GM12878 (cell line): ENCODE measurements around the gene SMTNL2. TPM values are rescaled to one million over a fixed set of nuclear protein-coding genes. Genes with fewer than 3 reads are reported as not detected.

Experiments
- ATAC-seq: fragments of 200-7000 bp; cut with Tn5 transposase; 3 replicates; pipeline ENCODE4 v1.9.1; 2020; ENCODE audit warnings: mild to moderate bottlenecking, moderate library complexity
- BruUV-seq: library from RNA; stranded (reverse); fragments of 400-500 nt; replicated peaks from 2 replicates; lab custom pipeline; 2021; lab: Mats Ljungman, UMichigan
- CTCF ChIA-PET: fragments of 300-600 bp; sonication (Branson Sonifier 250); formaldehyde crosslinking; extraction: SDS; loops from one replicate; lab custom pipeline; 2021; ENCODE audit warnings: inconsistent platforms; lab: Yijun Ruan, JAX
- POLR2A ChIA-PET: fragments of 350-600 bp; formaldehyde crosslinking; extraction: SDS; loops from one replicate; lab custom pipeline; 2021; ENCODE audit warnings: inconsistent platforms; lab: Charles Lee
- RAD21 ChIA-PET: fragments of 300-600 bp; sonication (Branson Sonifier 250); formaldehyde crosslinking; loops from one replicate; lab custom pipeline; 2023; ENCODE audit warnings: antibody characterized with exemption; ENCODE audit not compliant: unreplicated experiment; lab: Charles Lee
- SMC1A ChIA-PET: fragments of 300-600 bp; sonication (Branson Sonifier 250); formaldehyde crosslinking; loops from one replicate; lab custom pipeline; 2023; ENCODE audit not compliant: unreplicated experiment, uncharacterized antibody; lab: Charles Lee
- DNase-seq: peaks from one replicate; pipeline ENCODE4 v3.0.0-alpha.2; 2011; ENCODE audit warnings: low read depth, low spot score
- FAIRE-seq: peaks from 3 replicates; lab custom pipeline; 2011; peaks lifted over from hg19 to GRCh38; lab: Jason Lieb, UNC
- H2AFZ ChIP-seq: 2 replicates; pipeline ENCODE4 v1.6.0; 2011; ENCODE audit warnings: low read depth, low read length, control low read depth; ENCODE audit not compliant: control insufficient read depth
- H3K27ac ChIP-seq: 2 replicates; pipeline ENCODE4 v1.5.1; 2011; ENCODE audit warnings: control low read depth; ENCODE audit not compliant: control insufficient read depth, insufficient read depth
- H3K27me3 ChIP-seq, 2 experiments: replicated peaks in 1 of 2; 2 replicates each; pipeline versions ENCODE4 v1.6.0 to v1.6.1; 2011; ENCODE audit warnings: low read length in 1 of 2; ENCODE audit not compliant: control insufficient read depth in 2 of 2, insufficient read depth in 2 of 2
- H3K36me3 ChIP-seq, 2 experiments: 2 replicates each; pipeline ENCODE4 v1.5.1; 2011; ENCODE audit warnings: low read length in 1 of 2; ENCODE audit not compliant: control insufficient read depth in 2 of 2, insufficient read depth in 2 of 2
- H3K4me1 ChIP-seq: 2 replicates; pipeline ENCODE4 v1.6.1; 2011; ENCODE audit warnings: mild to moderate bottlenecking, low read length, moderate library complexity, mixed read lengths; ENCODE audit not compliant: control insufficient read depth, insufficient read depth
- H3K4me2 ChIP-seq: 2 replicates; pipeline ENCODE4 v1.6.0; 2011; ENCODE audit warnings: control low read depth; ENCODE audit not compliant: control insufficient read depth, insufficient read depth
- H3K4me3 ChIP-seq: fragments of 200-600 bp; sonication (generic); 2 replicates; pipeline ENCODE4 v1.5.1; 2016
- H3K79me2 ChIP-seq: 2 replicates; pipeline ENCODE4 v1.6.0; 2011; ENCODE audit warnings: low read length; ENCODE audit not compliant: control insufficient read depth, insufficient read depth
- H3K9ac ChIP-seq: 2 replicates; pipeline ENCODE4 v1.8.0; 2011; ENCODE audit warnings: low read length, control low read depth, mixed read lengths; ENCODE audit not compliant: control insufficient read depth, insufficient read depth
- H3K9me3 ChIP-seq: replicated peaks from 3 replicates; pipeline ENCODE4 v1.5.1; 2011; ENCODE audit warnings: mild to moderate bottlenecking, low read length; ENCODE audit not compliant: control insufficient read depth, insufficient read depth
- H4K20me1 ChIP-seq: 2 replicates; pipeline ENCODE4 v1.6.0; 2011; ENCODE audit not compliant: control insufficient read depth, insufficient read depth
- ATF7 ChIP-seq: fragments of 450-650 bp; IDR thresholded peaks from 2 replicates; pipeline ENCODE4 v1.6.1; 2016; ENCODE audit warnings: low read depth, mild to moderate bottlenecking
- FOS ChIP-seq: IDR thresholded peaks from 3 replicates; pipeline ENCODE4 v1.6.1; 2011; ENCODE audit warnings: borderline replicate concordance; ENCODE audit not compliant: insufficient read length; ENCODE audit errors: extremely low read depth
- IRF4 ChIP-seq: IDR thresholded peaks from 2 replicates; pipeline ENCODE4 v1.6.1; 2011; ENCODE audit warnings: low read depth, low read length
- KDM1A ChIP-seq: fragments of 200-600 bp; sonication (generic); IDR thresholded peaks from 2 replicates; pipeline ENCODE4 v1.6.1; 2016; ENCODE audit warnings: borderline replicate concordance
- PAX5 ChIP-seq: IDR thresholded peaks from 2 replicates; pipeline ENCODE4 v1.6.1; 2011; ENCODE audit warnings: low read depth, low read length, borderline replicate concordance
- PRDM15 ChIP-seq: fragments of 450-650 bp; formaldehyde crosslinking; IDR thresholded peaks from 2 replicates; pipeline ENCODE4 v1.4.0; 2020; ENCODE audit warnings: mild to moderate bottlenecking, moderate library complexity
- RCOR1 ChIP-seq: conservative IDR thresholded peaks from 2 replicates; pipeline ENCODE4 v1.6.1; 2012; ENCODE audit warnings: low read depth, low read length, improper control_type of control experiment
- RELB ChIP-seq: fragments of 450-650 bp; IDR thresholded peaks from 2 replicates; pipeline ENCODE4 v1.6.1; 2017; ENCODE audit warnings: low read depth, mild to moderate bottlenecking, moderate library complexity
- SMAD5 ChIP-seq: IDR thresholded peaks from 2 replicates; pipeline ENCODE4 v1.6.1; 2016; ENCODE audit warnings: antibody characterized with exemption, low read depth
- SP1 ChIP-seq: IDR thresholded peaks from one replicate; pipeline ENCODE4 v1.6.1; 2011; ENCODE audit warnings: low read depth, low read length
- ZNF274 ChIP-seq: IDR thresholded peaks from one replicate; pipeline ENCODE4 v1.8.0; 2011; ENCODE audit not compliant: insufficient read length, insufficient read depth
- ZNF384 ChIP-seq: IDR thresholded peaks from 2 replicates; pipeline ENCODE4 v1.6.1; 2012; ENCODE audit warnings: low read depth, mild to moderate bottlenecking, low read length, improper control_type of control experiment, borderline replicate concordance
- ZNF622 ChIP-seq: fragments of 450-650 bp; IDR thresholded peaks from 2 replicates; pipeline ENCODE4 v1.6.1; 2017; ENCODE audit warnings: mild to moderate bottlenecking, inconsistent platforms
- WGBS: methylation state at CpG from one replicate; pipeline ENCODE4 v1.1.6; 2016; ENCODE audit warnings: low lambda C conversion rate; ENCODE audit not compliant: insufficient replicate concordance, insufficient coverage; ENCODE audit errors: missing lambda C conversion rate; 5-methylcytosine and 5-hydroxymethylcytosine counted together
- in situ Hi-C: fragments of 300-500 bp; cut with MboI; formaldehyde crosslinking; loops from 9 replicates; pipeline ENCODE4 v1.14.3; 2018; ENCODE audit warnings: mixed read lengths
- intact Hi-C: fragments of 100-400 bp; cut with micrococcal nuclease; formaldehyde crosslinking; loops from one replicate; pipeline ENCODE4 v1.14.2; 2022; ENCODE audit not compliant: unreplicated experiment
- polyA plus RNA-seq, 11 experiments: library from polyadenylated mRNA; depleted of rRNA in 4 of 11; unstranded in 6 of 11; stranded (reverse) in 5 of 11; fragments of >200 nt; fragmentation: Nextera tagmentation in 4 of 11; fragmentation: Illumina TruSeq in 1 of 11; extraction: Ambion mirVana in 4 of 11; extraction: Trizol in 1 of 11; gene quantifications; 1 replicate in 1 of 11; 2 replicates in 10 of 11; pipeline versions ENCODE4 v1.2.1 to v1.2.3, GENCODE V29; 2011 to 2016; ENCODE audit warnings: inconsistent platforms in 2 of 11, missing spikeins in 2 of 11, low read depth in 1 of 11
- total RNA-seq, 4 experiments: library from RNA; depleted of rRNA in 3 of 4; stranded (reverse); fragments of >200 nt in 3 of 4; fragmentation: Illumina TruSeq in 1 of 4; extraction: Trizol in 1 of 4; gene quantifications; 2 replicates each; pipeline versions ENCODE4 v1.2.1 to v1.2.3, GENCODE V29; 2013 to 2021

Gene SMTNL2
- total and polyA plus RNA-seq, 10 of the 15 experiments (the other 5 are each of a cell fraction or from before 2014, with no cell fraction given) = not detected

- DNase-seq (no peak), ATAC-seq (no peak), FAIRE-seq (no peak)
- no peaks in the 10 kb centered on the region for H3K4me1 ChIP-seq
- no peak overlapping the region for H3K4me3 ChIP-seq
- H3K36me3 ChIP-seq = no peaks in the 10 kb centered on the region
- no peaks in the 10 kb centered on the region for H3K9me3 ChIP-seq
- no peaks in the 10 kb centered on the region for H3K79me2 ChIP-seq
- no peak overlapping the region for H3K27ac ChIP-seq
- H3K9ac ChIP-seq = no peak overlapping the region
- 39% methylated on average over 18 of the region's 20 CpGs for WGBS
- CTCF ChIA-PET = interaction anchor here (0.5 to 3.2 kb wide), 3 partner anchors 28 to 266 kb away, joined by 3 to 10 read pairs (median 3); no protein-coding TSS in a partner anchor
- RAD21 ChIA-PET = no interaction called here
- intact Hi-C loops = no loop called here
- H2AFZ ChIP-seq = no peak overlapping the region
- SMC1A ChIA-PET = interaction anchor here (1.4 kb wide), 1 partner anchor 32 kb away, joined by 3 read pairs; no protein-coding TSS in a partner anchor
- no peak for TF ChIP-seq IRF4
- no peak for TF ChIP-seq ZNF274
- TF ChIP-seq KDM1A = no peak
- no peak for TF ChIP-seq PRDM15 (CRISPR knock-in tag)
- no peak for TF ChIP-seq SMAD5
- no peak for TF ChIP-seq ATF7
- TF ChIP-seq PAX5 = no peak
- TF ChIP-seq ZNF622 = no peak
- no peak for TF ChIP-seq RCOR1
- TF ChIP-seq ZNF384 = no peak
- TF ChIP-seq FOS = no peak
- no peak for TF ChIP-seq SP1
- no peak for TF ChIP-seq RELB
- no peak overlapping the region for H3K4me2 ChIP-seq
- in situ Hi-C loops = no loop called here
- POLR2A ChIA-PET = no interaction called here
- H3K27me3 ChIP-seq = no peaks in the 10 kb centered on the region; a peak in 3 of 4 replicates
- no peaks in the 10 kb centered on the region for H4K20me1 ChIP-seq
- no TSS peak for BruUV-seq
Observed at GRCh38 chr17:4598776-4599504, 14.6 kb downstream of the SMTNL2 start.
